HepG2 (cell line): Measurements from ENCODE around the gene USP5. TPM values are rescaled to one million over a fixed set of nuclear protein-coding genes. Genes with fewer than 3 reads are reported as not detected.

Experiments used
- ATAC-seq: fragments of 200-7000 bp; cut with Tn5 transposase; 3 replicates; pipeline ENCODE4 v1.9.1; 2020; ENCODE audit warnings: mild to moderate bottlenecking, moderate library complexity
- BruUV-seq: library from RNA; stranded (reverse); fragments of 400-500 nt; replicated peaks from 2 replicates; lab custom pipeline; 2021; lab: Mats Ljungman, UMichigan
- CTCF ChIA-PET: fragments of 300-600 bp; formaldehyde crosslinking; extraction: SDS; loops from one replicate; lab custom pipeline; 2021; ENCODE audit warnings: low total read pairs, inconsistent platforms, low intra/inter-chr PET ratio; lab: Yijun Ruan, JAX
- POLR2A ChIA-PET: fragments of 350-600 bp; sonication (Branson Sonifier 250); formaldehyde crosslinking; loops from one replicate; lab custom pipeline; 2020; ENCODE audit warnings: antibody characterized with exemption, inconsistent platforms; lab: Yijun Ruan, JAX
- DNase-seq: peaks from one replicate; pipeline ENCODE4 v3.0.0-alpha.2; 2015; ENCODE audit warnings: low spot score
- FAIRE-seq: peaks from 3 replicates; lab custom pipeline; 2011; peaks lifted over from hg19 to GRCh38; lab: Jason Lieb, UNC
- H2AFZ ChIP-seq: one replicate; pipeline ENCODE4 v1.6.1; 2011; ENCODE audit warnings: low read length, inconsistent platforms
- H3K27ac ChIP-seq: fragments of 300-600 bp; 3 replicates; pipeline ENCODE4 v1.8.0; 2011; ENCODE audit warnings: mixed run types, mild to moderate bottlenecking, mixed read lengths, low read length, inconsistent platforms; ENCODE audit not compliant: insufficient read depth; ENCODE audit errors: extremely low read length
- H3K27me3 ChIP-seq, 2 experiments: fragments of 200-600 bp in 1 of 2; 2 replicates in 1 of 2; 3 replicates in 1 of 2; pipeline versions ENCODE4 v1.6.0 to v1.8.0; 2011; ENCODE audit warnings: low read length in 2 of 2, mild to moderate bottlenecking in 2 of 2, moderate library complexity in 2 of 2, inconsistent platforms in 1 of 2; ENCODE audit not compliant: insufficient read depth in 2 of 2, control insufficient read depth in 1 of 2
- H3K36me3 ChIP-seq, 2 experiments: fragments of 200-600 bp in 1 of 2; replicated peaks in 1 of 2; 2 replicates in 1 of 2; 3 replicates in 1 of 2; pipeline versions ENCODE4 v1.5.1 to v1.8.0; 2011; ENCODE audit warnings: low read length in 2 of 2, inconsistent platforms in 1 of 2; ENCODE audit not compliant: insufficient read depth in 2 of 2, control insufficient read depth in 1 of 2
- H3K4me1 ChIP-seq: 2 replicates; pipeline ENCODE4 v1.5.1; 2012; ENCODE audit warnings: low read length, inconsistent platforms; ENCODE audit not compliant: insufficient read depth
- H3K4me2 ChIP-seq: 2 replicates; pipeline ENCODE4 v1.6.0; 2011; ENCODE audit warnings: low read depth, low read length, inconsistent platforms
- H3K4me3 ChIP-seq, 3 experiments: fragments of 200-600 bp in 1 of 3; sonication (generic), shearing (Covaris generic) in 1 of 3; replicated peaks in 1 of 3; 2 replicates each; pipeline ENCODE4 v1.5.1; 2011 to 2016; ENCODE audit warnings: low read length in 3 of 3, inconsistent platforms in 2 of 3, low read depth in 2 of 3, mild to moderate bottlenecking in 2 of 3, control low read depth in 1 of 3, mixed read lengths in 1 of 3; ENCODE audit not compliant: insufficient read depth in 1 of 3
- H3K79me2 ChIP-seq: one replicate; pipeline ENCODE4 v1.6.1; 2011; ENCODE audit warnings: low read length, inconsistent platforms; ENCODE audit not compliant: insufficient read depth
- H3K9ac ChIP-seq: 2 replicates; pipeline ENCODE4 v1.6.0; 2011; ENCODE audit warnings: mild to moderate bottlenecking, low read depth, low read length, inconsistent platforms; ENCODE audit not compliant: insufficient read depth
- H3K9me3 ChIP-seq: 2 replicates; pipeline ENCODE4 v1.5.1; 2012; ENCODE audit warnings: mild to moderate bottlenecking, low read length
- H4K20me1 ChIP-seq: 2 replicates; pipeline ENCODE4 v1.6.0; 2011; ENCODE audit warnings: inconsistent platforms, mild to moderate bottlenecking, low read length, moderate library complexity; ENCODE audit not compliant: insufficient read depth
- ARHGAP35 ChIP-seq: sonication (generic); formaldehyde crosslinking; IDR thresholded peaks from 2 replicates; pipeline ENCODE4 v1.9.0; 2022; ENCODE audit warnings: mild to moderate bottlenecking, inconsistent platforms, moderate library complexity, missing genetic modification reagents, borderline replicate concordance
- HMG20A ChIP-seq: IDR thresholded peaks from 2 replicates; pipeline ENCODE4 v1.6.1; 2016; ENCODE audit warnings: borderline replicate concordance
- HMG20B ChIP-seq: conservative IDR thresholded peaks from 2 replicates; pipeline ENCODE4 v1.6.1; 2016; ENCODE audit warnings: missing genetic modification reagents, missing compliant biosample characterization
- HNRNPLL ChIP-seq: fragments of 200-400 bp; formaldehyde crosslinking; IDR thresholded peaks from 2 replicates; pipeline ENCODE4 v1.6.1; 2017; ENCODE audit warnings: mild to moderate bottlenecking, low read depth, low read length; ENCODE audit not compliant: poor library complexity, severe bottlenecking
- KDM6A ChIP-seq: IDR thresholded peaks from 2 replicates; pipeline ENCODE4 v1.6.1; 2016; ENCODE audit warnings: low read depth
- MTA3 ChIP-seq: sonication (generic); formaldehyde crosslinking; IDR thresholded peaks from 2 replicates; pipeline ENCODE4 v1.4.0; 2020; ENCODE audit warnings: missing genetic modification reagents
- ZNF749 ChIP-seq: sonication (generic); formaldehyde crosslinking; IDR thresholded peaks from 2 replicates; pipeline ENCODE4 v1.8.0; 2022; ENCODE audit warnings: mild to moderate bottlenecking, missing genetic modification reagents, moderate library complexity, borderline replicate concordance
- ZNF878 ChIP-seq: sonication (generic); formaldehyde crosslinking; IDR thresholded peaks from 2 replicates; pipeline ENCODE4 v1.8.1; 2023; ENCODE audit warnings: mild to moderate bottlenecking, missing genetic modification reagents, moderate library complexity
- WGBS: methylation state at CpG from one replicate; pipeline ENCODE4 v1.1.6; 2017; ENCODE audit warnings: low lambda C conversion rate; 5-methylcytosine and 5-hydroxymethylcytosine counted together
- in situ Hi-C: cut with HindIII; loops from 2 replicates; pipeline ENCODE4 v1.10.0; 2017; ENCODE audit warnings: low pct_unique_long_range_greater_than_20kb; ENCODE audit not compliant: extremely low pct_ligation_motif_present
- intact Hi-C: fragments of 100-400 bp; cut with micrococcal nuclease; formaldehyde crosslinking; loops from one replicate; pipeline ENCODE4 v1.10.0; 2022; ENCODE audit not compliant: unreplicated experiment
- polyA plus RNA-seq, 8 experiments: library from polyadenylated mRNA; depleted of rRNA in 3 of 8; stranded (reverse) in 7 of 8; unstranded in 1 of 8; fragments of >200 nt; fragmentation: Illumina TruSeq in 4 of 8; extraction: Trizol in 4 of 8; gene quantifications; 2 replicates each; pipeline versions ENCODE4 v1.2.1 to v1.2.3, GENCODE V29; 2011 to 2016; ENCODE audit warnings: low read depth in 4 of 8, missing spikeins in 1 of 8, mixed read lengths in 1 of 8; ENCODE audit not compliant: insufficient read depth in 1 of 8
- total RNA-seq, 5 experiments: library from RNA; depleted of rRNA; stranded (reverse); fragments of >200 nt; fragmentation: Illumina TruSeq; extraction: Trizol; gene quantifications; 2 replicates each; pipeline ENCODE4 v1.2.3, GENCODE V29; 2016; ENCODE audit warnings: low read depth in 1 of 5
- TF ChIP-seq, protein P1 (sequence below): sonication (generic); formaldehyde crosslinking; IDR thresholded peaks from 2 replicates; pipeline ENCODE4; 2020; ENCODE audit warnings: missing genetic modification reagents, mild to moderate bottlenecking, borderline replicate concordance
- TF ChIP-seq, protein P2 (sequence below): sonication (generic); formaldehyde crosslinking; IDR thresholded peaks from 2 replicates; pipeline ENCODE4 v1.4.0; 2020; ENCODE audit warnings: mild to moderate bottlenecking, missing genetic modification reagents, borderline replicate concordance
- TF ChIP-seq, protein P3 (sequence below): sonication (generic); formaldehyde crosslinking; conservative IDR thresholded peaks from 2 replicates; pipeline ENCODE4 v1.4.0; 2020; ENCODE audit warnings: missing genetic modification reagents

USP5 gene
- total and polyA plus RNA-seq, 2 of the 13 experiments (the other 11 are each of a cell fraction or from before 2014, with no cell fraction given): 39.6 to 56.0 TPM

DNA sequence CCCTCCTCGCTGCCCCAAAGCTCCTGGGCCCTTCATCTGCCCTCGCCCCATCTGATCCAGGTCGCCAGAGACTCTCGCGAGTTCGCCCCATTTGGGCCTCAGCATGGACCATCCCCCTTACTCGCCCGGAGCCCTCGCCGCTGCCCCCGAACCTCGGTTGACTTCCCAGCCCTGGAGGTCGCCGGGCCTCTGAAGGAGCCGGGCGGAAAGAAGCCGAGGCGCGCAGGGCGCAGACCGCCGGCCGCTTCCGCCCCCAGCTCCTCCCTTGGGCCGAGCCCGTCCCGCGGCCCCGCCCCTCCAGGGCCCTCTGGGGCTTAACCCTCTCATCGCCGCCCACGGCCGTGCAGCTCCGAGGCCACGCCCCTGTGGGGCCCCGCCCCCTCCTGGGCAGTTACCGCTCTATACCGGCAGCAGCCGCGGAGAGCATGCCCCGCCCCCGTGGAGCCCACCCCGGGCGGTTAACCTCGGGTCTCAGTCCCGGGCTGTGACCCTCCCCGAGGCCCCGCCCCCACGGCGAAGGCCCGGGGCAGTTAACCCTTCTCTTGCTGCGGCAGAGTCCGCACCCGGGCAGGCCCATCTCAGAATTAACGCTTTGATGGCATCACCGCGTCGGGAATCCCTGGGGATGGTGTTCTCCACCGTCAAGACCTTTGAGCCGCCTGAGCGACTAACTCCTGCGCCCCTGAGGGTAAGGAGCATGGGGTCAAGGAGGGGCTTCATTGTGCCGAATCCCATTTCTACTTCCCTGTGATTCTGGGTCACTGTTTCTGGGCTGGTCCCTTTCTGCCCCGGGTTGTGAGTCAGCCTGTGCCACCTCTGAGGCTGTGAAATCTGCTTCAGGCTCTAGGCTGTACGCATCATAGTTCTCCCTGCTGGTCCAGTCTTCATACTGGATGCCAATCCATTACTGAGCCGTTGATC lies 21.4 kb downstream of the USP5 start, which contains the start of gene SPSB2:
SPSB2 (minus strand) TSS at position 210 of the 921 bp plus-strand sequence. CDS start 402 bp downstream, outside the sequence.
- H3K9me3 ChIP-seq: no peaks in the 10 kb centered on the region
- peak within 1 kb of the TSS; percentile 21 for H2AFZ ChIP-seq
- ChIA-PET CTCF (interaction anchor here (2.4 kb wide), 1 partner anchor 18 kb away, joined by 24 read pairs; no protein-coding TSS in a partner anchor), POLR2A (interaction anchor here (0.6 to 3.9 kb wide), 29 partner anchors 9 to 339 kb away, joined by 3 to 73 read pairs (median 5); partner anchors contain the start of genes ATN1, C12orf57, CDCA3 and COPS7A)
- ATAC-seq: peak; percentile 81
- peaks cover 12 to 14% of the 10 kb centered on the region in 2 experiments for H3K36me3 ChIP-seq
- peak; percentile 50 for FAIRE-seq
- intact Hi-C loops (loop anchor here (1.0 kb wide), 3 partner anchors 18 to 70 kb away; partner anchors contain the start of genes CDCA3 and RNU7-1), in situ Hi-C loops (no loop called here)
- peak; percentile 94 for DNase-seq
- no peaks in the 10 kb centered on the region; a peak in 1 of 5 replicates for H3K27me3 ChIP-seq
- H3K9ac ChIP-seq: peak within 1 kb of the TSS; percentile 86
- H3K27ac ChIP-seq: peak within 1 kb of the TSS; percentile 79
- peaks cover 48% of the 10 kb centered on the region for H3K4me1 ChIP-seq
- H3K79me2 ChIP-seq: peaks cover 19% of the 10 kb centered on the region
- H4K20me1 ChIP-seq: peaks cover 39% of the 10 kb centered on the region
- BruUV-seq: no TSS peak
- H3K4me3 ChIP-seq: peak within 1 kb of the TSS; percentile 74 to 95 (median 76)
- peak within 1 kb of the TSS; percentile 96 for H3K4me2 ChIP-seq
- 0% methylated on average over 10 of the region's 66 CpGs for WGBS
- TF ChIP-seq ZNF749 (no peak; the same call in 1 of the 2 replicates), MTA3 (no peak), HNRNPLL (peak; percentile 77), HMG20B (CRISPR knock-in tag) (no peak), KDM6A (no peak), HMG20A (peak; percentile 36; the same call in 1 of the 2 replicates), ARHGAP35 (no peak), ZNF878 (no peak)
- TF ChIP-seq, protein P1, sequence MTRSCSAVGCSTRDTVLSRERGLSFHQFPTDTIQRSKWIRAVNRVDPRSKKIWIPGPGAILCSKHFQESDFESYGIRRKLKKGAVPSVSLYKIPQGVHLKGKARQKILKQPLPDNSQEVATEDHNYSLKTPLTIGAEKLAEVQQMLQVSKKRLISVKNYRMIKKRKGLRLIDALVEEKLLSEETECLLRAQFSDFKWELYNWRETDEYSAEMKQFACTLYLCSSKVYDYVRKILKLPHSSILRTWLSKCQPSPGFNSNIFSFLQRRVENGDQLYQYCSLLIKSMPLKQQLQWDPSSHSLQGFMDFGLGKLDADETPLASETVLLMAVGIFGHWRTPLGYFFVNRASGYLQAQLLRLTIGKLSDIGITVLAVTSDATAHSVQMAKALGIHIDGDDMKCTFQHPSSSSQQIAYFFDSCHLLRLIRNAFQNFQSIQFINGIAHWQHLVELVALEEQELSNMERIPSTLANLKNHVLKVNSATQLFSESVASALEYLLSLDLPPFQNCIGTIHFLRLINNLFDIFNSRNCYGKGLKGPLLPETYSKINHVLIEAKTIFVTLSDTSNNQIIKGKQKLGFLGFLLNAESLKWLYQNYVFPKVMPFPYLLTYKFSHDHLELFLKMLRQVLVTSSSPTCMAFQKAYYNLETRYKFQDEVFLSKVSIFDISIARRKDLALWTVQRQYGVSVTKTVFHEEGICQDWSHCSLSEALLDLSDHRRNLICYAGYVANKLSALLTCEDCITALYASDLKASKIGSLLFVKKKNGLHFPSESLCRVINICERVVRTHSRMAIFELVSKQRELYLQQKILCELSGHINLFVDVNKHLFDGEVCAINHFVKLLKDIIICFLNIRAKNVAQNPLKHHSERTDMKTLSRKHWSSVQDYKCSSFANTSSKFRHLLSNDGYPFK: no peak
- TF ChIP-seq, protein P2, sequence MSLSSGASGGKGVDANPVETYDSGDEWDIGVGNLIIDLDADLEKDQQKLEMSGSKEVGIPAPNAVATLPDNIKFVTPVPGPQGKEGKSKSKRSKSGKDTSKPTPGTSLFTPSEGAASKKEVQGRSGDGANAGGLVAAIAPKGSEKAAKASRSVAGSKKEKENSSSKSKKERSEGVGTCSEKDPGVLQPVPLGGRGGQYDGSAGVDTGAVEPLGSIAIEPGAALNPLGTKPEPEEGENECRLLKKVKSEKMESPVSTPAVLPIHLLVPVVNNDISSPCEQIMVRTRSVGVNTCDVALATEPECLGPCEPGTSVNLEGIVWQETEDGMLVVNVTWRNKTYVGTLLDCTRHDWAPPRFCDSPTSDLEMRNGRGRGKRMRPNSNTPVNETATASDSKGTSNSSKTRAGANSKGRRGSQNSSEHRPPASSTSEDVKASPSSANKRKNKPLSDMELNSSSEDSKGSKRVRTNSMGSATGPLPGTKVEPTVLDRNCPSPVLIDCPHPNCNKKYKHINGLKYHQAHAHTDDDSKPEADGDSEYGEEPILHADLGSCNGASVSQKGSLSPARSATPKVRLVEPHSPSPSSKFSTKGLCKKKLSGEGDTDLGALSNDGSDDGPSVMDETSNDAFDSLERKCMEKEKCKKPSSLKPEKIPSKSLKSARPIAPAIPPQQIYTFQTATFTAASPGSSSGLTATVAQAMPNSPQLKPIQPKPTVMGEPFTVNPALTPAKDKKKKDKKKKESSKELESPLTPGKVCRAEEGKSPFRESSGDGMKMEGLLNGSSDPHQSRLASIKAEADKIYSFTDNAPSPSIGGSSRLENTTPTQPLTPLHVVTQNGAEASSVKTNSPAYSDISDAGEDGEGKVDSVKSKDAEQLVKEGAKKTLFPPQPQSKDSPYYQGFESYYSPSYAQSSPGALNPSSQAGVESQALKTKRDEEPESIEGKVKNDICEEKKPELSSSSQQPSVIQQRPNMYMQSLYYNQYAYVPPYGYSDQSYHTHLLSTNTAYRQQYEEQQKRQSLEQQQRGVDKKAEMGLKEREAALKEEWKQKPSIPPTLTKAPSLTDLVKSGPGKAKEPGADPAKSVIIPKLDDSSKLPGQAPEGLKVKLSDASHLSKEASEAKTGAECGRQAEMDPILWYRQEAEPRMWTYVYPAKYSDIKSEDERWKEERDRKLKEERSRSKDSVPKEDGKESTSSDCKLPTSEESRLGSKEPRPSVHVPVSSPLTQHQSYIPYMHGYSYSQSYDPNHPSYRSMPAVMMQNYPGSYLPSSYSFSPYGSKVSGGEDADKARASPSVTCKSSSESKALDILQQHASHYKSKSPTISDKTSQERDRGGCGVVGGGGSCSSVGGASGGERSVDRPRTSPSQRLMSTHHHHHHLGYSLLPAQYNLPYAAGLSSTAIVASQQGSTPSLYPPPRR (CRISPR knock-in tag): no peak
- TF ChIP-seq, protein P3, sequence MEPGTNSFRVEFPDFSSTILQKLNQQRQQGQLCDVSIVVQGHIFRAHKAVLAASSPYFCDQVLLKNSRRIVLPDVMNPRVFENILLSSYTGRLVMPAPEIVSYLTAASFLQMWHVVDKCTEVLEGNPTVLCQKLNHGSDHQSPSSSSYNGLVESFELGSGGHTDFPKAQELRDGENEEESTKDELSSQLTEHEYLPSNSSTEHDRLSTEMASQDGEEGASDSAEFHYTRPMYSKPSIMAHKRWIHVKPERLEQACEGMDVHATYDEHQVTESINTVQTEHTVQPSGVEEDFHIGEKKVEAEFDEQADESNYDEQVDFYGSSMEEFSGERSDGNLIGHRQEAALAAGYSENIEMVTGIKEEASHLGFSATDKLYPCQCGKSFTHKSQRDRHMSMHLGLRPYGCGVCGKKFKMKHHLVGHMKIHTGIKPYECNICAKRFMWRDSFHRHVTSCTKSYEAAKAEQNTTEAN (CRISPR knock-in tag): no peak
